K562 (cell line): ENCODE measurements around the gene ROBO2. TPM values are rescaled to one million over a fixed set of nuclear protein-coding genes. Genes with fewer than 3 reads are reported as not detected.
A peak's percentile ranks its signal among the peaks of the same experiment; 100 is the strongest.

Source experiments
- ATAC-seq: fragments of 200-7000 bp; cut with Tn5 transposase; 3 replicates; pipeline ENCODE4 v1.9.1; 2020; ENCODE audit warnings: moderate library complexity
- BruUV-seq: library from RNA; stranded (reverse); fragments of 400-500 nt; replicated peaks from 2 replicates; lab custom pipeline; 2021; lab: Mats Ljungman, UMichigan
- CTCF ChIA-PET: fragments of 300-600 bp; formaldehyde crosslinking; extraction: SDS; loops from one replicate; lab custom pipeline; 2021; ENCODE audit warnings: low intra/inter-chr PET ratio; lab: Yijun Ruan, JAX
- POLR2A ChIA-PET: fragments of 300-600, 350-650 bp; sonication (Branson Sonifier 250); formaldehyde crosslinking; extraction: SDS; loops from one replicate; lab custom pipeline; 2021; ENCODE audit warnings: antibody characterized with exemption, inconsistent platforms; lab: Yijun Ruan, JAX
- DNase-seq, 4 experiments: peaks; one replicate each; pipeline versions ENCODE4 v3.0.0 to v3.0.0-alpha.2; 2011 to 2018; ENCODE audit warnings: low spot score in 3 of 4, mixed read lengths in 3 of 4; ENCODE audit errors: extremely low read depth in 1 of 4
- FAIRE-seq: peaks from 2 replicates; lab custom pipeline; 2011; peaks lifted over from hg19 to GRCh38; lab: Jason Lieb, UNC
- H2AFZ ChIP-seq: 2 replicates; pipeline ENCODE4 v1.6.0; 2011; ENCODE audit warnings: low read depth, low read length, control low read depth, inconsistent platforms
- H3K27ac ChIP-seq: fragments of 200-600 bp; 3 replicates; pipeline ENCODE4 v1.8.0; 2011; ENCODE audit warnings: low read depth, mild to moderate bottlenecking, control low read depth, inconsistent platforms, low read length, moderate library complexity, mixed read lengths; ENCODE audit errors: extremely low read depth
- H3K27me3 ChIP-seq, 2 experiments: fragments of 300-600 bp in 1 of 2; 2 replicates in 1 of 2; 3 replicates in 1 of 2; pipeline versions ENCODE4 v1.6.0 to v1.8.0; 2011; ENCODE audit warnings: inconsistent platforms in 2 of 2, low read length in 2 of 2, mild to moderate bottlenecking in 1 of 2, mixed read lengths in 1 of 2, moderate library complexity in 1 of 2; ENCODE audit not compliant: control insufficient read depth in 2 of 2, insufficient read depth in 2 of 2
- H3K36me3 ChIP-seq: fragments of 300-600 bp; 3 replicates; pipeline ENCODE4 v1.8.0; 2011; ENCODE audit warnings: mild to moderate bottlenecking, low read length, inconsistent platforms; ENCODE audit not compliant: control insufficient read depth, insufficient read depth
- H3K4me1 ChIP-seq, 2 experiments: fragments of 200-600 bp in 1 of 2; replicated peaks in 1 of 2; 2 replicates in 1 of 2; 3 replicates in 1 of 2; pipeline versions ENCODE4 v1.5.1 to v1.8.0; 2011; ENCODE audit warnings: inconsistent platforms in 2 of 2, low read length in 2 of 2, mild to moderate bottlenecking in 1 of 2, mixed read lengths in 1 of 2, moderate library complexity in 1 of 2; ENCODE audit not compliant: control insufficient read depth in 2 of 2, insufficient read depth in 2 of 2
- H3K4me2 ChIP-seq: 2 replicates; pipeline ENCODE4 v1.6.1; 2011; ENCODE audit warnings: low read length, control low read depth, inconsistent platforms, mixed read lengths; ENCODE audit not compliant: insufficient read depth
- H3K4me3 ChIP-seq: fragments of 200-600 bp; sonication (generic), shearing (Covaris generic); 2 replicates; pipeline ENCODE4 v1.5.1; 2016; ENCODE audit warnings: control low read depth, inconsistent platforms
- H3K79me2 ChIP-seq: fragments of 200-600 bp; 3 replicates; pipeline ENCODE4 v1.8.0; 2011; ENCODE audit warnings: low read length, inconsistent platforms; ENCODE audit not compliant: control insufficient read depth, insufficient read depth
- H3K9ac ChIP-seq, 2 experiments: 2 replicates each; pipeline versions ENCODE4 v1.6.0 to v1.6.1; 2011; ENCODE audit warnings: low read depth in 2 of 2, low read length in 2 of 2, control low read depth in 1 of 2, inconsistent platforms in 1 of 2, mild to moderate bottlenecking in 1 of 2, mixed read lengths in 1 of 2; ENCODE audit not compliant: insufficient read depth in 1 of 2
- H3K9me1 ChIP-seq: one replicate; pipeline ENCODE4 v1.6.0; 2011; ENCODE audit warnings: inconsistent platforms, mild to moderate bottlenecking, low read length, moderate library complexity; ENCODE audit not compliant: control insufficient read depth, insufficient read depth
- H3K9me3 ChIP-seq: replicated peaks from 2 replicates; pipeline ENCODE4 v1.5.1; 2011; ENCODE audit warnings: low read depth, low read length, inconsistent platforms; ENCODE audit not compliant: control insufficient read depth, insufficient read depth
- H4K20me1 ChIP-seq: replicated peaks from 2 replicates; pipeline ENCODE4 v1.6.1; 2011; ENCODE audit warnings: low read length, inconsistent platforms, mixed read lengths; ENCODE audit not compliant: control insufficient read depth, insufficient read depth
- ADNP ChIP-seq: fragments of 200-800 bp; sonication (Bioruptor generic); IDR thresholded peaks from 2 replicates; pipeline ENCODE4 v1.6.1; 2016; ENCODE audit warnings: missing genetic modification characterization, missing compliant biosample characterization
- ARID1B ChIP-seq: fragments of 450-650 bp; IDR thresholded peaks from 2 replicates; pipeline ENCODE4 v1.6.1; 2016; ENCODE audit warnings: antibody characterized with exemption, mild to moderate bottlenecking, inconsistent platforms
- BRD4 ChIP-seq: fragments of 200-600 bp; sonication (generic); IDR thresholded peaks from 2 replicates; pipeline ENCODE4 v1.6.1; 2017; ENCODE audit warnings: inconsistent platforms
- CBFA2T3 ChIP-seq: fragments of 450-650 bp; IDR thresholded peaks from 2 replicates; pipeline ENCODE4 v1.6.1; 2017
- CREB1 ChIP-seq, 2 experiments: sonication (generic) in 1 of 2; formaldehyde crosslinking in 1 of 2; IDR thresholded peaks; 2 replicates each; pipeline versions ENCODE4 v1.6.1 to v1.8.0; 2012 to 2022; ENCODE audit warnings: inconsistent platforms in 1 of 2, mild to moderate bottlenecking in 1 of 2, missing genetic modification reagents in 1 of 2, moderate library complexity in 1 of 2
- CREM ChIP-seq: IDR thresholded peaks from 2 replicates; pipeline ENCODE4 v1.6.1; 2014; ENCODE audit warnings: antibody characterized with exemption, low read depth
- ELF1 ChIP-seq: fragments of 200-800 bp; sonication (Bioruptor generic); IDR thresholded peaks from 2 replicates; pipeline ENCODE4 v1.6.1; 2016; ENCODE audit warnings: missing genetic modification characterization, missing compliant biosample characterization
- ELF2 ChIP-seq: fragments of 250-450 bp; sonication (Bioruptor Pico); IDR thresholded peaks from 2 replicates; pipeline ENCODE4 v1.5.0; 2021; ENCODE audit warnings: mild to moderate bottlenecking
- HDAC2 ChIP-seq: fragments of 450-650 bp; IDR thresholded peaks from 2 replicates; pipeline ENCODE4 v1.6.1; 2016; ENCODE audit warnings: mild to moderate bottlenecking
- POLR2G ChIP-seq: fragments of 200-400 bp; formaldehyde crosslinking; IDR thresholded peaks from 2 replicates; pipeline ENCODE4 v1.6.1; 2017; ENCODE audit warnings: low read depth, mild to moderate bottlenecking, antibody characterized with exemption, low read length, moderate library complexity
- SIRT6 ChIP-seq: IDR thresholded peaks from one replicate; pipeline ENCODE4 v1.6.1; 2012; ENCODE audit warnings: low read depth, mild to moderate bottlenecking, control low read depth, inconsistent platforms, low read length, moderate library complexity
- TEAD4 ChIP-seq, 2 experiments: sonication (generic) in 1 of 2; formaldehyde crosslinking in 1 of 2; IDR thresholded peaks; 2 replicates each; pipeline versions ENCODE4 v1.6.1 to v1.8.0; 2012 to 2022; ENCODE audit warnings: borderline replicate concordance in 1 of 2, inconsistent platforms in 1 of 2, low read length in 1 of 2, mild to moderate bottlenecking in 1 of 2, missing genetic modification reagents in 1 of 2
- THRAP3 ChIP-seq: fragments of 450-650 bp; IDR thresholded peaks from 2 replicates; pipeline ENCODE4 v1.6.1; 2016; ENCODE audit warnings: mild to moderate bottlenecking, inconsistent platforms, borderline replicate concordance
- TRIM28 ChIP-seq: fragments of 450-650 bp; IDR thresholded peaks from 2 replicates; pipeline ENCODE4 v1.6.1; 2017
- ZBTB34 ChIP-seq: fragments of 250-450 bp; sonication (Bioruptor Pico); IDR thresholded peaks from 2 replicates; pipeline ENCODE4 v1.8.0; 2021; ENCODE audit warnings: mild to moderate bottlenecking, moderate library complexity
- ZNF133 ChIP-seq: fragments of 250-450 bp; sonication (Bioruptor Pico); IDR thresholded peaks from 2 replicates; pipeline ENCODE4 v1.4.0; 2020; ENCODE audit warnings: mild to moderate bottlenecking
- ZNF316 ChIP-seq: fragments of 450-650 bp; IDR thresholded peaks from 2 replicates; pipeline ENCODE4 v1.6.1; 2016
- WGBS: fragments of 100-300 bp; shearing (Covaris generic); methylation state at CpG from one replicate; pipeline ENCODE4 v1.1.6; 2016; ENCODE audit warnings: low coverage, mixed read lengths; ENCODE audit not compliant: insufficient coverage; ENCODE audit errors: missing lambda C conversion rate; 5-methylcytosine and 5-hydroxymethylcytosine counted together
- in situ Hi-C: fragments of 300-500 bp; cut with MboI; formaldehyde crosslinking; loops from 4 replicates; pipeline ENCODE4 v1.15.0; 2018; ENCODE audit warnings: inconsistent platforms, mixed read lengths
- intact Hi-C: fragments of 100-400 bp; cut with micrococcal nuclease; formaldehyde crosslinking; loops from 2 replicates; pipeline ENCODE4 v1.14.2; 2022
- polyA plus RNA-seq, 8 experiments: library from polyadenylated mRNA; depleted of rRNA in 4 of 8; stranded (reverse) in 5 of 8; unstranded in 3 of 8; fragments of >200 nt; fragmentation: Nextera tagmentation in 2 of 8; fragmentation: Illumina TruSeq in 1 of 8; extraction: Ambion mirVana in 2 of 8; extraction: Trizol in 1 of 8; gene quantifications; 2 replicates each; pipeline versions ENCODE4 v1.2.1 to v1.2.3, GENCODE V29; 2011 to 2014; ENCODE audit warnings: inconsistent platforms in 1 of 8, missing spikeins in 1 of 8
- total RNA-seq, 7 experiments: library from RNA; depleted of rRNA in 6 of 7; stranded (reverse); fragments of >200 nt in 6 of 7; fragmentation: Illumina TruSeq in 2 of 7; extraction: Trizol in 2 of 7; gene quantifications; 2 replicates each; pipeline versions ENCODE4 v1.2.1 to v1.2.3, GENCODE V29; 2011 to 2021; ENCODE audit warnings: low replicate concordance in 1 of 7
- TF ChIP-seq, protein P1 (sequence below): sonication (generic); formaldehyde crosslinking; IDR thresholded peaks from 2 replicates; pipeline ENCODE4 v1.8.0; 2022; ENCODE audit warnings: missing genetic modification reagents, mild to moderate bottlenecking, borderline replicate concordance

The ROBO2 gene
- total and polyA plus RNA-seq, 9 of the 15 experiments (the other 6 are each of a cell fraction or from before 2014, with no cell fraction given) = 0.84 to 3.0 (median 1.7) TPM

DNA sequence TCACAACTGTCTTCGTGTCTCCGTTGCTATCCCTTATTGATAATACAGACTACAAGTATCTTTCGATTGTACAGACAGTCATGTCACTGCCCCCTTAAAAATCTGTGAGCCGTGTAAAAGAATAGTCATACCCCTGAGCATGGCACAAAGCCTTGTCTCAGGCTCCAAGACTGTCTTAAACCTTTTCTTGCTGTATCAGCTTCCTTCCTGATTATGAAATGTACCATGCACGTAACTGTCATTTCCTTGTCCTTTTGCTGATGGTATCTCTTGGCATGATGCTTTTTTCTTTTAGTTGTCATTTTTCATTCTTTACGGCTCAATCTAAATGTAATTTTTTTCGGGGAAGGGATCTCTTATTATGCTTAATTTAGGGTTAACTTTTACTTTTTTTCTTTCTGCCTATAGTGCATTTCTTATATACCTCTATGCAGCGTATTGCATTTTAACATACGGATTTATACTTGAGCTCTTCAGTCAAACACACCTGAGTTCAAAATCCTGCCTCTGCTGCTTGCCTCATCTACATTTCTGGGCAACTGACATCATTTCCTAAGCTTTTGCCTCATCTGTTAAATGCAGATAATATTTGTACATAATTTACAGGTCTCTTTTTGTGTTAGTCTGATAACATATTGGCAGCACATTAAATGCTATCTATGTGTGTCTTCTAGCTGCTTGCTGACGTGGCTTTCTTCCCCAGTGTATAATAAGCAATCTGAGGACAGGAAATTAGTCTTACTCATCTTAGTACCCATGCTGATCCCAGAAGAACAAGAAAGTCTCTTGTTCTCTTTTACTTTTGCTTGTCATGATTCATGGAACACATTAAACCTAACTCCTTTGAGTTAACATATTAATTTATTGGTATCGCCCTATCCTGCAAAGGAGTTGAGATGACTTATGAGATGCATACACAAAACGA lies 57.3 kb downstream of the ROBO2 start:
- Histone ChIP-seq H3K36me3 (no peaks in the 10 kb centered on the region), H3K9me3 (peaks cover 3% of the 10 kb centered on the region), H3K9me1 (no peaks in the 10 kb centered on the region), H3K27ac (0 out of 3 replicates have a peak overlapping the region, but pooled peaks have one; percentile 43), H3K27me3 (no peaks in the 10 kb centered on the region), H3K79me2 (no peaks in the 10 kb centered on the region), H2AFZ (no peak overlapping the region), H3K4me2 (no peak overlapping the region), H4K20me1 (no peaks in the 10 kb centered on the region), H3K4me1 (peaks cover 0 to 3% of the 10 kb centered on the region in 2 experiments; a peak in 2 of 5 replicates), H3K4me3 (no peak overlapping the region), H3K9ac (no peak overlapping the region)
- intact Hi-C loops = no loop called here
- FAIRE-seq (peak; percentile 49), DNase-seq (peak; percentile 5 to 25 (median 10)), ATAC-seq (no peak)
- 28% methylated on average over 12 of the region's 12 CpGs for WGBS
- TF ChIP-seq SIRT6 (no peak), CREM (peak; percentile 32; the same call in 1 of the 2 replicates), POLR2G (no peak), HDAC2 (no peak), ZNF316 (0 out of 2 replicates have a peak, but pooled peaks have one; percentile 10), ZBTB34 (no peak), TEAD4 (IDR thresholded peaks at IDR 0.05; ENCODE audit: low read length) (peak; percentile 47; the same call in 1 of the 2 replicates), TEAD4 (CRISPR knock-in tag; IDR thresholded peaks at IDR 0.05; ENCODE audit: borderline replicate concordance) (no peak), ADNP (no peak), ELF2 (CRISPR knock-in tag) (no peak), THRAP3 (no peak), BRD4 (no peak), ZNF133 (CRISPR knock-in tag) (no peak), ELF1 (no peak), TRIM28 (no peak), ARID1B (peak; percentile 51), CREB1 (IDR thresholded peaks at IDR 0.05) (0 out of 2 replicates have a peak, but pooled peaks have one; percentile 44), CREB1 (CRISPR knock-in tag; IDR thresholded peaks at IDR 0.05) (no peak), CBFA2T3 (peak; percentile 63; the same call in 1 of the 2 replicates)
- TF ChIP-seq, protein P1, sequence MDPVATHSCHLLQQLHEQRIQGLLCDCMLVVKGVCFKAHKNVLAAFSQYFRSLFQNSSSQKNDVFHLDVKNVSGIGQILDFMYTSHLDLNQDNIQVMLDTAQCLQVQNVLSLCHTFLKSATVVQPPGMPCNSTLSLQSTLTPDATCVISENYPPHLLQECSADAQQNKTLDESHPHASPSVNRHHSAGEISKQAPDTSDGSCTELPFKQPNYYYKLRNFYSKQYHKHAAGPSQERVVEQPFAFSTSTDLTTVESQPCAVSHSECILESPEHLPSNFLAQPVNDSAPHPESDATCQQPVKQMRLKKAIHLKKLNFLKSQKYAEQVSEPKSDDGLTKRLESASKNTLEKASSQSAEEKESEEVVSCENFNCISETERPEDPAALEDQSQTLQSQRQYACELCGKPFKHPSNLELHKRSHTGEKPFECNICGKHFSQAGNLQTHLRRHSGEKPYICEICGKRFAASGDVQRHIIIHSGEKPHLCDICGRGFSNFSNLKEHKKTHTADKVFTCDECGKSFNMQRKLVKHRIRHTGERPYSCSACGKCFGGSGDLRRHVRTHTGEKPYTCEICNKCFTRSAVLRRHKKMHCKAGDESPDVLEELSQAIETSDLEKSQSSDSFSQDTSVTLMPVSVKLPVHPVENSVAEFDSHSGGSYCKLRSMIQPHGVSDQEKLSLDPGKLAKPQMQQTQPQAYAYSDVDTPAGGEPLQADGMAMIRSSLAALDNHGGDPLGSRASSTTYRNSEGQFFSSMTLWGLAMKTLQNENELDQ (CRISPR knock-in tag) = no peak
- in situ Hi-C loops = no loop called here
- ChIA-PET CTCF (no interaction called here), POLR2A (no interaction called here)
- no TSS peak for BruUV-seq
